ENCODE data around the gene FSTL3. TPM values are rescaled to one million over a fixed set of nuclear protein-coding genes. Genes with fewer than 3 reads are reported as not detected.

FSTL3 gene
- total RNA-seq, 1 experiment from 2014 or later = 29.1 TPM

DNA sequence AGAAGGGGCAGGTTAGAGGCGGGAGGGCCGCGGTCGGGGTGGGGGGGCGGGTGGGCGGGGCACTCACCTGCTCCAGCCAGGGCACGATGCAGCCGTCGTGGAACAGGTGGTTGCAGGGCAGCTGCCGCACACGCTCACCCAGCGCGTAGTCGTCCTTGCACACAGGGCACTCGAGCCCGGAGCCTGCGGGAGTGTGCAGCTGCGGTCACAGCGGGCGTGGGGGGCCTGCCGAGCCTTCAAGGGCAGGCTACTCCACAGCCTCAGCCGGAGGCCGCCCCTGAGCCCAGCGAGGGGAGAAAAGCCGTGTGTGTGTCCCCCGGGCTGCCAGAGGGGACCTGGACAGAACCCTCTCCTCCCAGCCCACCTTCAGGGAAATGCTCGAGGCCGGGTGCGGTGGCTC, 27.9 kb upstream of the FSTL3 start:
- RAD21 ChIA-PET (ENCODE audit: low non-redundant PET in 1 of 2, low total read pairs in 2 of 2, uncharacterized antibody in 2 of 2, unreplicated experiment in 2 of 2) = no interaction called here

More for the DNA sequence above, 27.9 kb upstream of the FSTL3 start:
- Histone ChIP-seq H3K4me1 (ENCODE audit: control insufficient read depth in 1 of 2, insufficient read depth in 2 of 2, low read length in 2 of 2) (no peaks in the 10 kb centered on the region), H3K9me2 (ENCODE audit: insufficient read depth) (no peaks in the 10 kb centered on the region), H3K36me3 (ENCODE audit: control insufficient read depth in 1 of 2, insufficient read depth in 2 of 2, low read length in 2 of 2) (peaks cover 11 to 37% of the 10 kb centered on the region in 2 experiments; a peak in 3 of 4 replicates), H3K4me2 (ENCODE audit: low read length) (no peak overlapping the region), H3K27ac (ENCODE audit: low read depth, low read length) (no peak overlapping the region), H3K4me3 (replicated peaks in 1 of 2; ENCODE audit: low read depth in 1 of 2, low read length in 2 of 2) (no peak overlapping the region), H3K9me3 (ENCODE audit: control insufficient read depth in 1 of 2, insufficient read depth in 1 of 2, low read depth in 1 of 2, low read length in 2 of 2) (no peaks in the 10 kb centered on the region), H3K27me3 (ENCODE audit: insufficient read depth, low read length) (no peaks in the 10 kb centered on the region), H3K79me2 (ENCODE audit: insufficient read depth, low read length) (peaks cover 34% of the 10 kb centered on the region), H4K20me1 (ENCODE audit: insufficient read depth) (no peaks in the 10 kb centered on the region), H2AFZ (ENCODE audit: low read depth, low read length, poor library complexity, severe bottlenecking) (no peak overlapping the region), H3K9ac (ENCODE audit: low read length) (no peak overlapping the region)
- CTCF ChIA-PET = no interaction called here
- ATAC-seq (no peak), DNase-seq (ENCODE audit: low read depth, low spot score) (no peak)
- POLR2A ChIA-PET = no interaction called here
- TF ChIP-seq, protein P1, sequence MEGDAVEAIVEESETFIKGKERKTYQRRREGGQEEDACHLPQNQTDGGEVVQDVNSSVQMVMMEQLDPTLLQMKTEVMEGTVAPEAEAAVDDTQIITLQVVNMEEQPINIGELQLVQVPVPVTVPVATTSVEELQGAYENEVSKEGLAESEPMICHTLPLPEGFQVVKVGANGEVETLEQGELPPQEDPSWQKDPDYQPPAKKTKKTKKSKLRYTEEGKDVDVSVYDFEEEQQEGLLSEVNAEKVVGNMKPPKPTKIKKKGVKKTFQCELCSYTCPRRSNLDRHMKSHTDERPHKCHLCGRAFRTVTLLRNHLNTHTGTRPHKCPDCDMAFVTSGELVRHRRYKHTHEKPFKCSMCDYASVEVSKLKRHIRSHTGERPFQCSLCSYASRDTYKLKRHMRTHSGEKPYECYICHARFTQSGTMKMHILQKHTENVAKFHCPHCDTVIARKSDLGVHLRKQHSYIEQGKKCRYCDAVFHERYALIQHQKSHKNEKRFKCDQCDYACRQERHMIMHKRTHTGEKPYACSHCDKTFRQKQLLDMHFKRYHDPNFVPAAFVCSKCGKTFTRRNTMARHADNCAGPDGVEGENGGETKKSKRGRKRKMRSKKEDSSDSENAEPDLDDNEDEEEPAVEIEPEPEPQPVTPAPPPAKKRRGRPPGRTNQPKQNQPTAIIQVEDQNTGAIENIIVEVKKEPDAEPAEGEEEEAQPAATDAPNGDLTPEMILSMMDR (IDR thresholded peaks at IDR 0.05 in 2 of 3, conservative IDR thresholded peaks at IDR 0.05 in 1 of 3; ENCODE audit: borderline replicate concordance in 1 of 3, insufficient read depth in 1 of 3, low read depth in 2 of 3, low read length in 2 of 3) = no peak
- no peak for TF ChIP-seq CEBPB (IDR thresholded peaks at IDR 0.05; ENCODE audit: low read depth)
- TF ChIP-seq ZFX (IDR thresholded peaks at IDR 0.05) = no peak
- TF ChIP-seq ZNF274 (IDR thresholded peaks at IDR 0.05; ENCODE audit: low read depth, low read length) = no peak
- TF ChIP-seq RAD21 (IDR thresholded peaks at IDR 0.05; ENCODE audit: low read depth) = no peak
- no peak for TF ChIP-seq POLR2AphosphoS5 (IDR thresholded peaks at IDR 0.05; ENCODE audit: low read depth, low read length)
- TF ChIP-seq, protein P2, sequence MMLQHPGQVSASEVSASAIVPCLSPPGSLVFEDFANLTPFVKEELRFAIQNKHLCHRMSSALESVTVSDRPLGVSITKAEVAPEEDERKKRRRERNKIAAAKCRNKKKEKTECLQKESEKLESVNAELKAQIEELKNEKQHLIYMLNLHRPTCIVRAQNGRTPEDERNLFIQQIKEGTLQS (IDR thresholded peaks at IDR 0.05) = no peak
- TF ChIP-seq ELF1 (IDR thresholded peaks at IDR 0.05; ENCODE audit: borderline replicate concordance, low read depth) = no peak
- no peak for TF ChIP-seq POLR2A (IDR thresholded peaks at IDR 0.05; ENCODE audit: borderline replicate concordance, extremely low read depth, insufficient read depth, insufficient read length)
- TF ChIP-seq FOSL1 (IDR thresholded peaks at IDR 0.05; ENCODE audit: low read depth) = no peak
- no peak for TF ChIP-seq SRF (IDR thresholded peaks at IDR 0.05; ENCODE audit: low read depth)
- no peak for TF ChIP-seq JUND (IDR thresholded peaks at IDR 0.05)
- no peak for TF ChIP-seq SIN3A (IDR thresholded peaks at IDR 0.05; ENCODE audit: low read depth)
- no peak for TF ChIP-seq EZH2 (IDR thresholded peaks at IDR 0.05)
- no peak for TF ChIP-seq TCF7L2 (IDR thresholded peaks at IDR 0.05; ENCODE audit: borderline replicate concordance, extremely low read depth, insufficient read depth, insufficient read length)
- TF ChIP-seq SP1 (IDR thresholded peaks at IDR 0.05; ENCODE audit: low read depth) = no peak
- TF ChIP-seq EGR1 (IDR thresholded peaks at IDR 0.05; ENCODE audit: low read depth) = no peak
- TF ChIP-seq, protein P3, sequence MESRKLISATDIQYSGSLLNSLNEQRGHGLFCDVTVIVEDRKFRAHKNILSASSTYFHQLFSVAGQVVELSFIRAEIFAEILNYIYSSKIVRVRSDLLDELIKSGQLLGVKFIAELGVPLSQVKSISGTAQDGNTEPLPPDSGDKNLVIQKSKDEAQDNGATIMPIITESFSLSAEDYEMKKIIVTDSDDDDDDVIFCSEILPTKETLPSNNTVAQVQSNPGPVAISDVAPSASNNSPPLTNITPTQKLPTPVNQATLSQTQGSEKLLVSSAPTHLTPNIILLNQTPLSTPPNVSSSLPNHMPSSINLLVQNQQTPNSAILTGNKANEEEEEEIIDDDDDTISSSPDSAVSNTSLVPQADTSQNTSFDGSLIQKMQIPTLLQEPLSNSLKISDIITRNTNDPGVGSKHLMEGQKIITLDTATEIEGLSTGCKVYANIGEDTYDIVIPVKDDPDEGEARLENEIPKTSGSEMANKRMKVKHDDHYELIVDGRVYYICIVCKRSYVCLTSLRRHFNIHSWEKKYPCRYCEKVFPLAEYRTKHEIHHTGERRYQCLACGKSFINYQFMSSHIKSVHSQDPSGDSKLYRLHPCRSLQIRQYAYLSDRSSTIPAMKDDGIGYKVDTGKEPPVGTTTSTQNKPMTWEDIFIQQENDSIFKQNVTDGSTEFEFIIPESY (IDR thresholded peaks at IDR 0.05; ENCODE audit: extremely low read depth, insufficient replicate concordance, low read length) = no peak
- no peak for TF ChIP-seq CBX3 (IDR thresholded peaks at IDR 0.05; ENCODE audit: low read depth)
- no peak for TF ChIP-seq EZH2phosphoT487 (IDR thresholded peaks at IDR 0.05; ENCODE audit: borderline replicate concordance)
- intact Hi-C loops (cut with micrococcal nuclease) = no loop called here
- BruUV-seq (replicated peaks) = no TSS peak
